GM19397 (cell line): ENCODE measurements around the gene DNMT3A.
A peak's percentile ranks its signal among the peaks of the same experiment; 100 is the strongest.

Source experiments
- ATAC-seq: cut with Tn5 transposase; IDR thresholded peaks from one replicate; pipeline ENCODE4 v1.9.1; 2021; ENCODE audit warnings: mild to moderate bottlenecking, moderate library complexity; ENCODE audit not compliant: unreplicated experiment

The DNMT3A gene

GRCh38 chr2:25347846-25348245 is 6.1 kb upstream of the DNMT3A start:
- ATAC-seq, result no peak

- ATAC-seq, result no peak
Observed at GRCh38 chr2:25347205-25347815, 5.6 kb upstream of the DNMT3A start.

- ATAC-seq, result no peak
Observed at GRCh38 chr2:25343187-25343825, 1.6 kb upstream of the DNMT3A start.

GRCh38 chr2:25342372-25343186 is 854 bp upstream of the DNMT3A start:
- ATAC-seq, result peak; percentile 68

- peak; percentile 27 for ATAC-seq
Observed at GRCh38 chr2:25341011-25341727, 556 bp downstream of the DNMT3A start.

GRCh38 chr2:25340181-25340921 is 1.4 kb downstream of the DNMT3A start:
- no peak for ATAC-seq

- ATAC-seq, result no peak
Observed at GRCh38 chr2:25339791-25340180, 1.9 kb downstream of the DNMT3A start.

GRCh38 chr2:25339211-25339674 is 2.5 kb downstream of the DNMT3A start:
- no peak for ATAC-seq

GRCh38 chr2:25338401-25338800 is 3.3 kb downstream of the DNMT3A start:
- no peak for ATAC-seq

GRCh38 chr2:25337891-25338290 is 3.8 kb downstream of the DNMT3A start:
- no peak for ATAC-seq

- ATAC-seq, result no peak
Observed at GRCh38 chr2:25337276-25337675, 4.4 kb downstream of the DNMT3A start.

GRCh38 chr2:25336383-25336841 is 5.3 kb downstream of the DNMT3A start:
- ATAC-seq, result no peak

GRCh38 chr2:25335971-25336370 is 5.8 kb downstream of the DNMT3A start:
- ATAC-seq, result no peak

- ATAC-seq, result no peak
Observed at GRCh38 chr2:25335204-25335603, 6.5 kb downstream of the DNMT3A start.

- ATAC-seq, result no peak
Observed at GRCh38 chr2:25334482-25334881, 7.2 kb downstream of the DNMT3A start.

- ATAC-seq, result no peak
Observed at GRCh38 chr2:25333981-25334380, 7.7 kb downstream of the DNMT3A start.

GRCh38 chr2:25332571-25332970 is 9.2 kb downstream of the DNMT3A start:
- ATAC-seq, result no peak

GRCh38 chr2:25331686-25332365 is 9.9 kb downstream of the DNMT3A start:
- ATAC-seq, result no peak

GRCh38 chr2:25330937-25331336 is 10.8 kb downstream of the DNMT3A start:
- no peak for ATAC-seq

- ATAC-seq, result no peak
Observed at GRCh38 chr2:25330273-25330672, 11.5 kb downstream of the DNMT3A start.
